ENCODE results near the gene SMARCAL1. TPM values are rescaled to one million over a fixed set of nuclear protein-coding genes. Genes with fewer than 3 reads are reported as not detected.

Gene SMARCAL1
- total RNA-seq, 1 experiment from 2014 or later = 20.9 TPM

DNA sequence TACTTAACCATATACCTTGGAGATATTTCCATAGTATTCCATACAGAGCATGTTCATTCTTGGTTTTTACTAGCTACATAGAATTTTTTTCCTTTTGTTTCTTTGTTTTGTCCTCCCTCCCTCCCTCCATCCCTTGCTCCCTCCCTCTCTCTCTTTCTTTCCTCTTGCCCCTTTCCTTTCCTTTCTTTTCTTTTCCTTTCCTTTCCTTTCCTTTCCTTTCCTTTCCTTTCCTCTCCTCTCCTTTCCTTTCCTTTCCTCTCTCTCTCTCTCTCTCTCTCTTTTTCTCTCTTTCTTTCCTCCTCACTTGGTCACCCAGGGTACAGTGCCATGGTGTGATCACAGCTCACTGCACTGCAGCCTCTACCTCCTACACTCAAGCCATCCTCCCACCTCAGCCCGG is 114.7 kb downstream of the SMARCAL1 start:
- DNase-seq (ENCODE audit: low spot score) (no peak), ATAC-seq (no peak)
- Mint-ChIP-seq H3K27ac (no peak overlapping the region), H3K4me3 (no peak overlapping the region), H3K4me1 (peaks cover 16% of the 10 kb centered on the region), H3K27me3 (ENCODE audit: low read depth) (no peaks in the 10 kb centered on the region), H3K36me3 (peaks cover 28% of the 10 kb centered on the region), H3K9me3 (peaks cover 13% of the 10 kb centered on the region)
- ChIA-PET POLR2A (no interaction called here), CTCF (interaction anchor here (0.9 to 1.0 kb wide), 2 partner anchors 9 to 139 kb away, joined by 4 read pairs; no protein-coding TSS in a partner anchor)
- TF ChIP-seq, protein P1, sequence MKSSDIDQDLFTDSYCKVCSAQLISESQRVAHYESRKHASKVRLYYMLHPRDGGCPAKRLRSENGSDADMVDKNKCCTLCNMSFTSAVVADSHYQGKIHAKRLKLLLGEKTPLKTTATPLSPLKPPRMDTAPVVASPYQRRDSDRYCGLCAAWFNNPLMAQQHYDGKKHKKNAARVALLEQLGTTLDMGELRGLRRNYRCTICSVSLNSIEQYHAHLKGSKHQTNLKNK (CRISPR knock-in tag; IDR thresholded peaks at IDR 0.05) = no peak
- no peak for TF ChIP-seq RORB (CRISPR knock-in tag; IDR thresholded peaks at IDR 0.05)
- TF ChIP-seq, protein P2, sequence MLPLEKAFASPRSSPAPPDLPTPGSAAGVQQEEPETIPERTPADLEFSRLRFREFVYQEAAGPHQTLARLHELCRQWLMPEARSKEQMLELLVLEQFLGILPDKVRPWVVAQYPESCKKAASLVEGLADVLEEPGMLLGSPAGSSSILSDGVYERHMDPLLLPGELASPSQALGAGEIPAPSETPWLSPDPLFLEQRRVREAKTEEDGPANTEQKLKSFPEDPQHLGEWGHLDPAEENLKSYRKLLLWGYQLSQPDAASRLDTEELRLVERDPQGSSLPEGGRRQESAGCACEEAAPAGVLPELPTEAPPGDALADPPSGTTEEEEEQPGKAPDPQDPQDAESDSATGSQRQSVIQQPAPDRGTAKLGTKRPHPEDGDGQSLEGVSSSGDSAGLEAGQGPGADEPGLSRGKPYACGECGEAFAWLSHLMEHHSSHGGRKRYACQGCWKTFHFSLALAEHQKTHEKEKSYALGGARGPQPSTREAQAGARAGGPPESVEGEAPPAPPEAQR (CRISPR knock-in tag; IDR thresholded peaks at IDR 0.05) = no peak
- TF ChIP-seq, protein P3, sequence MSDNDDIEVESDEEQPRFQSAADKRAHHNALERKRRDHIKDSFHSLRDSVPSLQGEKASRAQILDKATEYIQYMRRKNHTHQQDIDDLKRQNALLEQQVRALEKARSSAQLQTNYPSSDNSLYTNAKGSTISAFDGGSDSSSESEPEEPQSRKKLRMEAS (CRISPR knock-in tag; IDR thresholded peaks at IDR 0.05) = no peak
- TF ChIP-seq, protein P4, sequence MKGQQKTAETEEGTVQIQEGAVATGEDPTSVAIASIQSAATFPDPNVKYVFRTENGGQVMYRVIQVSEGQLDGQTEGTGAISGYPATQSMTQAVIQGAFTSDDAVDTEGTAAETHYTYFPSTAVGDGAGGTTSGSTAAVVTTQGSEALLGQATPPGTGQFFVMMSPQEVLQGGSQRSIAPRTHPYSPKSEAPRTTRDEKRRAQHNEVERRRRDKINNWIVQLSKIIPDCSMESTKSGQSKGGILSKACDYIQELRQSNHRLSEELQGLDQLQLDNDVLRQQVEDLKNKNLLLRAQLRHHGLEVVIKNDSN (CRISPR knock-in tag; IDR thresholded peaks at IDR 0.05) = no peak
- no peak for TF ChIP-seq ZNF219 (CRISPR knock-in tag; IDR thresholded peaks at IDR 0.05; ENCODE audit: borderline replicate concordance)
- TF ChIP-seq TEAD4 (CRISPR knock-in tag; IDR thresholded peaks at IDR 0.05) = no peak
- TF ChIP-seq, protein P5, sequence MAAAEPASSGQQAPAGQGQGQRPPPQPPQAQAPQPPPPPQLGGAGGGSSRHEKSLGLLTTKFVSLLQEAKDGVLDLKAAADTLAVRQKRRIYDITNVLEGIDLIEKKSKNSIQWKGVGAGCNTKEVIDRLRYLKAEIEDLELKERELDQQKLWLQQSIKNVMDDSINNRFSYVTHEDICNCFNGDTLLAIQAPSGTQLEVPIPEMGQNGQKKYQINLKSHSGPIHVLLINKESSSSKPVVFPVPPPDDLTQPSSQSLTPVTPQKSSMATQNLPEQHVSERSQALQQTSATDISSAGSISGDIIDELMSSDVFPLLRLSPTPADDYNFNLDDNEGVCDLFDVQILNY (CRISPR knock-in tag; IDR thresholded peaks at IDR 0.05) = no peak
- TF ChIP-seq ZNF138 (CRISPR knock-in tag; conservative IDR thresholded peaks at IDR 0.05) = no peak
- no peak for TF ChIP-seq SMAD4 (CRISPR knock-in tag; IDR thresholded peaks at IDR 0.05)

DNA sequence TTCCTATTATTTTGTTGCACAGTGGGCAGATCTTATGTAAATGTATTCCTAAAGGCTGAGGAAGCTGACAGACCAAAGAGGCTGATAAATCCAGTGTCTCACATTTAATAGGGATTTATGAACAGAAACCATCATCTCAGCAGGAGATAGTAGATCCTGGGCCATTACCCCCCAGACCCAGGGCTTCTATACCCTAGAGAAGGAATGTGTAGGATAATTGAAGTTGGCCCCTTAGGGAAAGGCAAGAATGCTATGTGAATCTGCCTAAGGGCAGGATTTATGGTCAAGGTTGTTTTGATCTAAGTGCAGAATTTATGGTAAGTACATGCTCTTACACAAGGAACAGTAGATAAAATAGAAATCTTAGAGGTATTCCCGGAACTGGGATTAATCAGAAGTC is 115.3 kb downstream of the SMARCAL1 start:
- CTCF ChIA-PET = no interaction called here
- Mint-ChIP-seq H3K4me1 (peaks cover 23% of the 10 kb centered on the region), H3K36me3 (peaks cover 21% of the 10 kb centered on the region), H3K27me3 (ENCODE audit: low read depth) (no peaks in the 10 kb centered on the region), H3K9me3 (peaks cover 13% of the 10 kb centered on the region), H3K27ac (no peak overlapping the region), H3K4me3 (no peak overlapping the region)
- no peak for DNase-seq (ENCODE audit: low spot score)
- TF ChIP-seq CREB1 (CRISPR knock-in tag; IDR thresholded peaks at IDR 0.05) (no peak), FOXJ3 (CRISPR knock-in tag; IDR thresholded peaks at IDR 0.05; ENCODE audit: borderline replicate concordance) (no peak), SMAD4 (CRISPR knock-in tag; IDR thresholded peaks at IDR 0.05) (no peak), ZNF232 (CRISPR knock-in tag; IDR thresholded peaks at IDR 0.05) (no peak), NFYB (CRISPR knock-in tag; conservative IDR thresholded peaks at IDR 0.05; ENCODE audit: low read depth) (no peak), FOXK1 (CRISPR knock-in tag; IDR thresholded peaks at IDR 0.05) (no peak), TCF7 (CRISPR knock-in tag; IDR thresholded peaks at IDR 0.05; ENCODE audit: low read depth) (no peak), ZNF396 (CRISPR knock-in tag; IDR thresholded peaks at IDR 0.05; ENCODE audit: borderline replicate concordance) (no peak), ZNF121 (CRISPR knock-in tag; IDR thresholded peaks at IDR 0.05) (no peak), SOX15 (CRISPR knock-in tag; IDR thresholded peaks at IDR 0.05) (no peak)
- TF ChIP-seq, protein P6, sequence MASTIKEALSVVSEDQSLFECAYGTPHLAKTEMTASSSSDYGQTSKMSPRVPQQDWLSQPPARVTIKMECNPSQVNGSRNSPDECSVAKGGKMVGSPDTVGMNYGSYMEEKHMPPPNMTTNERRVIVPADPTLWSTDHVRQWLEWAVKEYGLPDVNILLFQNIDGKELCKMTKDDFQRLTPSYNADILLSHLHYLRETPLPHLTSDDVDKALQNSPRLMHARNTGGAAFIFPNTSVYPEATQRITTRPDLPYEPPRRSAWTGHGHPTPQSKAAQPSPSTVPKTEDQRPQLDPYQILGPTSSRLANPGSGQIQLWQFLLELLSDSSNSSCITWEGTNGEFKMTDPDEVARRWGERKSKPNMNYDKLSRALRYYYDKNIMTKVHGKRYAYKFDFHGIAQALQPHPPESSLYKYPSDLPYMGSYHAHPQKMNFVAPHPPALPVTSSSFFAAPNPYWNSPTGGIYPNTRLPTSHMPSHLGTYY (CRISPR knock-in tag; IDR thresholded peaks at IDR 0.05) = no peak
- POLR2A ChIA-PET = no interaction called here
- ATAC-seq = no peak
